ENCODE results near the gene XAB2. TPM values are rescaled to one million over a fixed set of nuclear protein-coding genes. Genes with fewer than 3 reads are reported as not detected.
"Not testable (repeated sequence)": the region's sequence is repeated elsewhere in the genome, so short reads cannot be mapped to it uniquely, and the experiment has no call there.

XAB2 gene
- total RNA-seq, 1 donor from 2014 or later = 30.5 TPM

GRCh38 chr19:7650148-7650547 lies 20.8 kb upstream of the XAB2 start:
- no peak for DNase-seq (ENCODE audit: low read depth)

- no peak for DNase-seq (ENCODE audit: low read depth)
Observed at GRCh38 chr19:7648265-7649014, 19.1 kb upstream of the XAB2 start.

GRCh38 chr19:7647156-7647555 lies 17.8 kb upstream of the XAB2 start:
- DNase-seq (ENCODE audit: low read depth) = no peak

GRCh38 chr19:7646426-7646700 lies 17.0 kb upstream of the XAB2 start:
- no peak for DNase-seq (ENCODE audit: low read depth)

GRCh38 chr19:7645656-7646425 lies 16.5 kb upstream of the XAB2 start:
- no peak for DNase-seq (ENCODE audit: low read depth)

GRCh38 chr19:7645163-7645562 lies 15.8 kb upstream of the XAB2 start:
- no peak for DNase-seq (ENCODE audit: low read depth)

GRCh38 chr19:7644550-7644877 lies 15.2 kb upstream of the XAB2 start:
- no peak for DNase-seq (ENCODE audit: low read depth)

GRCh38 chr19:7643629-7644549 lies 14.5 kb upstream of the XAB2 start:
- DNase-seq (ENCODE audit: low read depth) = not testable (repeated sequence)

- no peak for DNase-seq (ENCODE audit: low read depth)
Observed at GRCh38 chr19:7643031-7643415, 13.7 kb upstream of the XAB2 start.

GRCh38 chr19:7642295-7643030 lies 13.1 kb upstream of the XAB2 start:
- DNase-seq (ENCODE audit: low read depth) = no peak

- no peak for DNase-seq (ENCODE audit: low read depth)
Observed at GRCh38 chr19:7641290-7642276, 12.2 kb upstream of the XAB2 start.

GRCh38 chr19:7640803-7641202 lies 11.5 kb upstream of the XAB2 start:
- no peak for DNase-seq (ENCODE audit: low read depth)

- DNase-seq (ENCODE audit: low read depth) = no peak
Observed at GRCh38 chr19:7639863-7640348, 10.6 kb upstream of the XAB2 start.

GRCh38 chr19:7638802-7639465 lies 9.6 kb upstream of the XAB2 start:
- DNase-seq (ENCODE audit: low read depth) = no peak

- no peak for DNase-seq (ENCODE audit: low read depth)
Observed at GRCh38 chr19:7637374-7638256, 8.3 kb upstream of the XAB2 start.

- no peak for DNase-seq (ENCODE audit: low read depth)
Observed at GRCh38 chr19:7636691-7637373, 7.5 kb upstream of the XAB2 start, which contains the start of gene STXBP2. TSS of gene STXBP2 (plus strand) at chr19:7637110. CDS start at chr19:7637150, 40 bp downstream.

- no peak for DNase-seq (ENCODE audit: low read depth)
Observed at GRCh38 chr19:7636317-7636690, 7.0 kb upstream of the XAB2 start.

- no peak for DNase-seq (ENCODE audit: low read depth)
Observed at GRCh38 chr19:7635670-7636069, 6.3 kb upstream of the XAB2 start.
